ENCODE results near the gene TRMT10C. TPM values are rescaled to one million over a fixed set of nuclear protein-coding genes. Genes with fewer than 3 reads are reported as not detected.

TRMT10C gene
- total and polyA plus RNA-seq, 9 of the 15 experiments (the other 6 are each of a cell fraction or from before 2014, with no cell fraction given): 48.6 to 106 (median 63.9) TPM

- H3K9ac ChIP-seq (ENCODE audit: insufficient read depth in 1 of 2, low read depth in 2 of 2, low read length in 2 of 2): no peak overlapping the region
- in situ Hi-C loops (cut with MboI): no loop called here
- no peaks in the 10 kb centered on the region for H3K79me2 ChIP-seq (ENCODE audit: control insufficient read depth, insufficient read depth, low read length)
- peaks cover 5 to 43% of the 10 kb centered on the region in 2 experiments for H3K4me1 ChIP-seq (replicated peaks in 1 of 2; ENCODE audit: control insufficient read depth in 2 of 2, insufficient read depth in 2 of 2, low read length in 2 of 2)
- H2AFZ ChIP-seq (ENCODE audit: low read depth, low read length): no peak overlapping the region
- no peak overlapping the region for H3K4me3 ChIP-seq
- FAIRE-seq (no peak), ATAC-seq (no peak), DNase-seq (ENCODE audit: extremely low read depth in 1 of 4, low spot score in 3 of 4) (no peak)
- no peaks in the 10 kb centered on the region for H3K36me3 ChIP-seq (ENCODE audit: control insufficient read depth, insufficient read depth, low read length)
- H3K4me2 ChIP-seq (ENCODE audit: insufficient read depth, low read length): no peak overlapping the region
- no peak overlapping the region for H3K27ac ChIP-seq (ENCODE audit: extremely low read depth, low read depth, low read length)
- no peaks in the 10 kb centered on the region for H3K27me3 ChIP-seq (ENCODE audit: control insufficient read depth in 2 of 2, insufficient read depth in 2 of 2, low read length in 2 of 2)
- CTCF ChIA-PET (ENCODE audit: low intra/inter-chr PET ratio): no interaction called here
- H3K9me1 ChIP-seq (ENCODE audit: control insufficient read depth, insufficient read depth, low read length): no peaks in the 10 kb centered on the region
- POLR2A ChIA-PET: interaction anchor here (1.0 kb wide), 1 partner anchor 142 kb away, joined by 4 read pairs; no protein-coding TSS in a partner anchor
- intact Hi-C loops (cut with micrococcal nuclease): no loop called here
- no peaks in the 10 kb centered on the region for H3K9me3 ChIP-seq (replicated peaks; ENCODE audit: control insufficient read depth, insufficient read depth, low read depth, low read length)
- H4K20me1 ChIP-seq (replicated peaks; ENCODE audit: control insufficient read depth, insufficient read depth, low read length): no peaks in the 10 kb centered on the region
- no TSS peak for BruUV-seq (replicated peaks)
- 68% methylated on average over 5 of the region's 5 CpGs for WGBS (ENCODE audit: insufficient coverage, low coverage, missing lambda C conversion rate)
- TF ChIP-seq ARID1B (IDR thresholded peaks at IDR 0.05) (no peak), DPF2 (IDR thresholded peaks at IDR 0.05) (no peak), CEBPZ (IDR thresholded peaks at IDR 0.05; ENCODE audit: borderline replicate concordance, low read depth, low read length) (no peak), SMAD3 (CRISPR knock-in tag; conservative IDR thresholded peaks at IDR 0.05) (no peak), NR1H2 (CRISPR knock-in tag; IDR thresholded peaks at IDR 0.05) (no peak), PCBP1 (IDR thresholded peaks at IDR 0.05; ENCODE audit: low read depth, low read length, poor library complexity, severe bottlenecking) (no peak), ZNF592 (IDR thresholded peaks at IDR 0.05) (no peak), ZNF384 (IDR thresholded peaks at IDR 0.05; ENCODE audit: low read depth, low read length) (no peak), FOXP4 (CRISPR knock-in tag; IDR thresholded peaks at IDR 0.05; ENCODE audit: borderline replicate concordance) (no peak), PURB (CRISPR knock-in tag; IDR thresholded peaks at IDR 0.05; ENCODE audit: low read depth) (no peak)
Observed at GRCh38 chr3:101535221-101535620, 26.4 kb upstream of the TRMT10C start.
